Subcutaneous abdominal adipose tissue (tissue), 5 donors: ENCODE results near the gene NIPAL1.

ENCODE experiments used
- H3K27ac ChIP-seq: one replicate; pipeline ENCODE4 v1.7.0; 2013; ENCODE audit warnings: low read depth, mild to moderate bottlenecking, inconsistent platforms, low read length, moderate library complexity
- H3K27me3 ChIP-seq, 5 donors: one replicate each; pipeline ENCODE4 v1.7.0; 2013; ENCODE audit warnings: low read length in 5 of 5, inconsistent platforms in 1 of 5; ENCODE audit not compliant: control insufficient read depth in 5 of 5, insufficient read depth in 4 of 5
- H3K36me3 ChIP-seq, 5 donors: one replicate each; pipeline ENCODE4 v1.7.0; 2013; ENCODE audit warnings: low read length in 5 of 5; ENCODE audit not compliant: control insufficient read depth in 5 of 5, insufficient read depth in 5 of 5
- H3K4me1 ChIP-seq, 5 donors: one replicate each; pipeline ENCODE4 v1.7.0; 2013; ENCODE audit warnings: low read length in 5 of 5, mild to moderate bottlenecking in 3 of 5, moderate library complexity in 1 of 5; ENCODE audit not compliant: control insufficient read depth in 5 of 5, insufficient read depth in 5 of 5
- H3K4me3 ChIP-seq, 5 donors: one replicate each; pipeline ENCODE4 v1.7.0; 2013; ENCODE audit warnings: low read length in 5 of 5, low read depth in 1 of 5
- H3K9ac ChIP-seq, 5 donors: one replicate each; pipeline ENCODE4 v1.7.0; 2013; ENCODE audit warnings: low read length in 5 of 5, mild to moderate bottlenecking in 4 of 5, moderate library complexity in 3 of 5
- H3K9me3 ChIP-seq, 5 donors: one replicate each; pipeline ENCODE4 v1.7.0; 2013; ENCODE audit warnings: low read length in 5 of 5; ENCODE audit not compliant: control insufficient read depth in 5 of 5
- donor health status: healthy.
- donor health status: healthy.
- donor health status: healthy.
- donor health status: healthy.
- donor health status: healthy.

The NIPAL1 gene

GRCh38 chr4:48073567-48074103 is 57.1 kb downstream of the NIPAL1 start:
- Histone ChIP-seq H3K27ac (no peak overlapping the region), H3K27me3 (no peaks in the 10 kb centered on the region), H3K4me1 (no peaks in the 10 kb centered on the region), H3K9me3 (no peaks in the 10 kb centered on the region), H3K4me3 (no peak overlapping the region), H3K36me3 (no peaks in the 10 kb centered on the region), H3K9ac (no peak overlapping the region)

- Histone ChIP-seq H3K27me3 (no peaks in the 10 kb centered on the region), H3K9ac (no peak overlapping the region), H3K9me3 (no peaks in the 10 kb centered on the region), H3K36me3 (no peaks in the 10 kb centered on the region), H3K4me3 (no peak overlapping the region), H3K27ac (no peak overlapping the region), H3K4me1 (no peaks in the 10 kb centered on the region)
These were observed 58.1 kb downstream of the NIPAL1 start for GRCh38 chr4:48074657-48075056.

- Histone ChIP-seq H3K27ac (no peak overlapping the region), H3K4me3 (no peak overlapping the region), H3K36me3 (no peaks in the 10 kb centered on the region), H3K4me1 (no peaks in the 10 kb centered on the region), H3K9ac (no peak overlapping the region), H3K9me3 (no peaks in the 10 kb centered on the region), H3K27me3 (no peaks in the 10 kb centered on the region)
These were observed 61.9 kb downstream of the NIPAL1 start for GRCh38 chr4:48078425-48078824.

GRCh38 chr4:48078862-48079655 is 62.5 kb downstream of the NIPAL1 start:
- no peaks in the 10 kb centered on the region for H3K27me3 ChIP-seq
- H3K4me3 ChIP-seq: no peak overlapping the region
- H3K4me1 ChIP-seq: no peaks in the 10 kb centered on the region
- H3K9me3 ChIP-seq: no peaks in the 10 kb centered on the region
- no peak overlapping the region for H3K9ac ChIP-seq
- H3K27ac ChIP-seq: no peak overlapping the region
- no peaks in the 10 kb centered on the region for H3K36me3 ChIP-seq

- no peaks in the 10 kb centered on the region for H3K36me3 ChIP-seq
- no peak overlapping the region for H3K27ac ChIP-seq
- H3K4me3 ChIP-seq: no peak overlapping the region
- no peaks in the 10 kb centered on the region for H3K4me1 ChIP-seq
- no peaks in the 10 kb centered on the region for H3K27me3 ChIP-seq
- no peak overlapping the region for H3K9ac ChIP-seq
- H3K9me3 ChIP-seq: no peaks in the 10 kb centered on the region
These were observed 63.4 kb downstream of the NIPAL1 start for GRCh38 chr4:48079972-48080391.

GRCh38 chr4:48081196-48081595 is 64.6 kb downstream of the NIPAL1 start:
- H3K36me3 ChIP-seq: no peaks in the 10 kb centered on the region
- H3K4me3 ChIP-seq: no peak overlapping the region
- no peak overlapping the region for H3K9ac ChIP-seq
- no peaks in the 10 kb centered on the region for H3K4me1 ChIP-seq
- H3K27me3 ChIP-seq: no peaks in the 10 kb centered on the region
- no peak overlapping the region for H3K27ac ChIP-seq
- H3K9me3 ChIP-seq: no peaks in the 10 kb centered on the region

- no peak overlapping the region for H3K9ac ChIP-seq
These were observed 66.4 kb downstream of the NIPAL1 start for GRCh38 chr4:48082956-48083355.

GRCh38 chr4:48085821-48086589 is 69.4 kb downstream of the NIPAL1 start:
- Histone ChIP-seq H3K4me1 (no peaks in the 10 kb centered on the region), H3K36me3 (no peaks in the 10 kb centered on the region), H3K9me3 (no peaks in the 10 kb centered on the region), H3K9ac (no peak overlapping the region), H3K27ac (no peak overlapping the region), H3K4me3 (no peak overlapping the region), H3K27me3 (peaks cover 0 to 2% (median 0%) of the 10 kb centered on the region in 5 donors)

More at GRCh38 chr4:48082956-48083355, 66.4 kb downstream of the NIPAL1 start:
- no peaks in the 10 kb centered on the region for H3K36me3 ChIP-seq
- H3K9me3 ChIP-seq: no peaks in the 10 kb centered on the region
- no peaks in the 10 kb centered on the region for H3K27me3 ChIP-seq
- no peaks in the 10 kb centered on the region for H3K4me1 ChIP-seq
- no peak overlapping the region for H3K4me3 ChIP-seq
- H3K27ac ChIP-seq: no peak overlapping the region
